ENCODE measurements around the gene GRIK4. TPM values are rescaled to one million over a fixed set of nuclear protein-coding genes. Genes with fewer than 3 reads are reported as not detected.

The GRIK4 gene
- polyA plus RNA-seq, 1 experiment = not detected

GRCh38 chr11:121033635-121034034 lies 522.1 kb downstream of the GRIK4 start:
- CTCF ChIA-PET = no interaction called here
- POLR2A ChIA-PET = no interaction called here

GRCh38 chr11:121035169-121035755 lies 523.7 kb downstream of the GRIK4 start:
- no peak for TF ChIP-seq CTCF (IDR thresholded peaks at IDR 0.05; ENCODE audit: insufficient read depth, low read depth, low read length)
- Histone ChIP-seq H3K27me3 (ENCODE audit: control insufficient read depth, insufficient read depth, low read length) (no peaks in the 10 kb centered on the region), H3K4me3 (ENCODE audit: low read depth, low read length) (no peak overlapping the region), H3K36me3 (ENCODE audit: control insufficient read depth, insufficient read depth, low read length) (no peaks in the 10 kb centered on the region)
- ChIA-PET POLR2A (interaction anchor here (0.6 kb wide), 1 partner anchor 64 kb away, joined by 9 read pairs; no protein-coding TSS in a partner anchor), CTCF (no interaction called here)
- DNase-seq (ENCODE audit: low read depth) = no peak

More at GRCh38 chr11:121033635-121034034, 522.1 kb downstream of the GRIK4 start:
- Histone ChIP-seq H3K4me3 (ENCODE audit: low read depth, low read length) (no peak overlapping the region), H3K36me3 (ENCODE audit: control insufficient read depth, insufficient read depth, low read length) (no peaks in the 10 kb centered on the region), H3K27me3 (ENCODE audit: control insufficient read depth, insufficient read depth, low read length) (no peaks in the 10 kb centered on the region)
- TF ChIP-seq CTCF (IDR thresholded peaks at IDR 0.05; ENCODE audit: insufficient read depth, low read depth, low read length) = no peak
- no peak for DNase-seq (ENCODE audit: low read depth)

- TF ChIP-seq CTCF (IDR thresholded peaks at IDR 0.05; ENCODE audit: insufficient read depth, low read depth, low read length) = no peak
- no peak for DNase-seq (ENCODE audit: low read depth)
- H3K4me3 ChIP-seq (ENCODE audit: low read depth, low read length) = no peak overlapping the region
- no peaks in the 10 kb centered on the region for H3K36me3 ChIP-seq (ENCODE audit: control insufficient read depth, insufficient read depth, low read length)
- POLR2A ChIA-PET = no interaction called here
- CTCF ChIA-PET = no interaction called here
- no peaks in the 10 kb centered on the region for H3K27me3 ChIP-seq (ENCODE audit: control insufficient read depth, insufficient read depth, low read length)
Observed at GRCh38 chr11:121035780-121036179, 524.2 kb downstream of the GRIK4 start.

- no peak overlapping the region for H3K4me3 ChIP-seq (ENCODE audit: low read depth, low read length)
Observed at GRCh38 chr11:121037016-121037415, 525.5 kb downstream of the GRIK4 start.

More at GRCh38 chr11:121037016-121037415, 525.5 kb downstream of the GRIK4 start:
- Histone ChIP-seq H3K27me3 (ENCODE audit: control insufficient read depth, insufficient read depth, low read length) (no peaks in the 10 kb centered on the region), H3K36me3 (ENCODE audit: control insufficient read depth, insufficient read depth, low read length) (no peaks in the 10 kb centered on the region)
- no peak for TF ChIP-seq CTCF (IDR thresholded peaks at IDR 0.05; ENCODE audit: insufficient read depth, low read depth, low read length)
- POLR2A ChIA-PET = no interaction called here
- DNase-seq (ENCODE audit: low read depth) = no peak
- CTCF ChIA-PET = interaction anchor here (1.0 to 1.5 kb wide), 2 partner anchors 27 to 158 kb away, joined by 3 to 4 read pairs; no protein-coding TSS in a partner anchor

Other genes starting within 250 kb of the GRIK4 start
- 8.0 and 9.8 TPM in 2 replicates for gene TLCD5, start 186.4 kb upstream of the GRIK4 start, polyA plus RNA-seq (2011; rRNA removed)
- gene ARHGEF12, start 175.3 kb upstream of the GRIK4 start, polyA plus RNA-seq (2011; rRNA removed) = 16.9 and 31.4 TPM in 2 replicates

Data from BJ (cell line).